GM18873 (cell line): Measurements from ENCODE around the gene HDLBP.

Experiments used
- ATAC-seq: cut with Tn5 transposase; IDR thresholded peaks from one replicate; pipeline ENCODE4 v1.9.1; 2021; ENCODE audit warnings: mild to moderate bottlenecking, moderate library complexity, moderate number of reproducible peaks; ENCODE audit not compliant: unreplicated experiment, low FRiP score

The HDLBP gene

DNA sequence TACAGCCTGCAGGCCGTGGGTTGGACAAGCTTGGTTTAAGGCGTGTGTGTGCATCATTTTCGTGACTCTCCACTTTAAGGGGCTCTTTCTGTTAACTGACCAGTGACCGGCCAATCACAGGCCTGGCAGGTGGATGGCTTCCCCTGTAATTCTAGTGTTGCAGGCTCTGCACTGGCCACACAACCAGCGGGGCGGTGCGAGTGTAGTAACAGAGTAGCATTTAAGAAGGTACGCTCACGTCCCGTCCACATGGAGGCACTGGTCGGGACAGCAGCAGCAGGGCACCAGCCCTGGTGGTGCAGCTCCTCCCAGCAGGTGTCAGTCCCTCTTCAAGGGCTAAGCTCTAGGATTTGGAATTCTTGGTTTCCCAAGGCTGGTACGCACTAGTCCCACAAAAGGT, 135.0 kb downstream of the HDLBP start:
- ATAC-seq: no peak

DNA sequence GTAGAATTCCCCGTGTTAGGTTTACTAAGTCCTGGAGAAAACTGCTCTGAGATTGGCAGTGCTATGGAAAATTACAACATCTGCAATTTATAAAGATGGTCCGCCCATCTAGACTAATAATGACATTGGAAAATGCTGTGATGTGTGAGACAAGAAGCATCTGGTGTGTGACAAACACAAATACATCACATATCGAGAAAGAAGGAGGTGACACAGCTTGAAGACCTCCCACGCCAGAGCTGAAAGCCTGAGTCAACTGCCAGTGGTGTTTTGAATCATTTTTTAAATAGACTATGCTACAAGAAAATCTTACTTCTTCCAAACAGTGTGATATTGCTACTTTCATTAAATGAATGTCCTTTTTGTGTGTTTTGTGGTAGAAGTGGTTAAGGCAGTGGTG, 135.6 kb downstream of the HDLBP start:
- no peak for ATAC-seq

DNA sequence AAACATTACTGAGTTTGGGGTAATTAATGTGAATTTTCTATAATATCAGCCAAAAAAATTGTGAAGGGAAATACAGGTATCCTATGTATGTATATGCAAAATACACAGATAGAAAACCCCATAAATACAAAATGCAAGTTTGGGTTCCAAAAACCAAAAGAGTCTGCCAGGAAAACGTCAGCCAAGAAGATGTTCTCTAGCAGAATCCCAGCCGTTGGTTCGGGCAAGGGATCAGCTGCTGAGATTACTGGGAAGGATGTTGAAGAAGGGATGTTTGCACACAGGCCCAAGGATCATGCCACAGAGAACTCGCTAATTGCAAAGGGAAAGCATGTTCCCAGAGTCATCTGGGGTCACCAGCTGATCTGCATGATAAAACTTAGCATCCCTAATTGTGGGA, 136.5 kb downstream of the HDLBP start:
- ATAC-seq: no peak

DNA sequence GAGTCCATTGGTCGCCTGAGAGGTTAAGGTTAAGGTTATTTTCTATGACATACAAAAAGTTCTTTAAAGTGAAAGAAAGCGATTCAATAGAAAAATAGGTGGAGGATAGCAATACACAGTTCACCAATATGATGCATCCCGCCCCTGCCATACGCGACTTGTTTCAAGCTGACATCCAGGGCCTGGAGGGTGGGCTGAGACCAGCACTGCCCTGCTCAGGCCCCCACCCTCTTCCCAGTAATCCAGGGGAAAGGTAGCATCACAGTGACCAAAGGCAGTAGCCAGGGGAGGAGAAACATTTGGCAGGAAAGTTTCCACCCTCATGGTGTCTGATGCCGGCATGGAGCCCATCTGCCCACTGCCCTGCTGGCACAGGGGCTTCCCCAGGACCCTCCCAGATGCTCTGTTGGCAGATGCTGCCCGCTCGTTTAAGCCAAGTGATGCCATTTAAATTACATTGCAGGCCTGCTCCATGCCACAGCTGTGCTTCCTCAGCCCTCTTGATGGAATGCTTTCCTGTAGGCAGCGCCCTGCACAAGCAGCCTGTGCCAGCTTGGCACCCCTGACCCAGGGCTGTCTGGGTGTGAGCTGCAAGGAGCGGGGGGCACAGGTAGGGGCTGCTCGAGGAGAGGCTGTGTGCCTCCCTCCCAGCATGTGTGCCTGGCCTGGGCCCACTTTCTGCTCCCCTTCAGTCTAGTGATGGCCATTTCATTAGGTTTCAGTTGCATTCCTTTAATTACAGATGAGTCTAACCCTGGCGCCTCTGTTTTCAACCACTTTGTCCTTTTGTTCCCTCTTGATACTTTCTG, 137.7 kb downstream of the HDLBP start:
- ATAC-seq: no peak
